NAMALWA (cell line): Measurements from ENCODE around the gene ACSL1.
"Not testable (repeated sequence)": the region's sequence is repeated elsewhere in the genome, so short reads cannot be mapped to it uniquely, and the experiment has no call there.

ENCODE experiments used
- DNase-seq: peaks from one replicate; pipeline ENCODE4 v3.0.0-alpha.2; 2015; ENCODE audit warnings: low spot score

The ACSL1 gene

DNA sequence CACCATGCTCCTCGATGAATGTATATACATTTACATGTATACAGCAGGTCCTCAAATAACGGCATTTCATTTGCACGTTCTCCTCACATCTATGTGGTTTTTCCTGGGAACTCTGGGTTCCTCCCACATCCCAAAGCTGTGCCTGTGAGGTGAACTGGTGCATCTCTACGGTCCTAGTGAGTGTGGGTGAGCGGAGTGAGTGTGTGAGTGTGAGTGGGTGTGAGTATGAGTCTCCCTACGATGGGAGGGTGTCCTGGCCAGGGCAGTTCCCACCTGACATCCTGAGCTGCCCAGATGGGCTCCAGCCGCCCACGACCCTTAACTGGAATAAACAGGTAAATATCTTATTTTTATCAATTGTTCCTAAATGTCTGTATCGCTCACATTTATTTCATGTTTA, 40.0 kb downstream of the ACSL1 start:
- DNase-seq = no peak

DNA sequence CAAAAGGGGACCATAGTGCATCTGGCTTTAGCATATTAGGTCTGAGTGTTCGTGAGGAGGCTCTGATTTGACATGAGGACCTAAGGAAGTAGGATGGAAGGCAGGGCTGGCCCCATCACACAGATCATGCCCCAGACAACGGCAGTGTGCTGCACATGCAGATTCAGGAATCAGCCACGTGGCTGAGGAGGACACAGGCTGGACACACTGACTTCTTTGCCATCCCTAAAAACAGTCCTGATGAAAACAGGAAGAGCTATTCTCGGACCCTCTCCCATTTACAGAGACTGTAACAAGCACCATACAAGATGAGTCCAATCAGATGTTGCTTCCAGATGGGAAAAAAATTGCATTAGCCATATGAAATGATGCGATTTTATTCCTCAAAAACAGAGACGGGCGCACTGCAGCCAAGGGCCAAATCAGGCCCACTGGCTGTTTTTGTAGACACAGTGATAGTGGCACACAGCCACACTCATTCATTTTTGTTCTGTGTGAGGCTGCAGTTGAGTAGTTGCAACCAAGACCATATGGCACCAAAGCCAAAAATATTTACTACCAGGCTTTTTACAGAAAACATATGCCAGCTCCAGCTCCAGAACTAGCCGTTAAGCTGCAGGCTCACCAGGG, 41.0 kb downstream of the ACSL1 start:
- DNase-seq = no peak

DNA sequence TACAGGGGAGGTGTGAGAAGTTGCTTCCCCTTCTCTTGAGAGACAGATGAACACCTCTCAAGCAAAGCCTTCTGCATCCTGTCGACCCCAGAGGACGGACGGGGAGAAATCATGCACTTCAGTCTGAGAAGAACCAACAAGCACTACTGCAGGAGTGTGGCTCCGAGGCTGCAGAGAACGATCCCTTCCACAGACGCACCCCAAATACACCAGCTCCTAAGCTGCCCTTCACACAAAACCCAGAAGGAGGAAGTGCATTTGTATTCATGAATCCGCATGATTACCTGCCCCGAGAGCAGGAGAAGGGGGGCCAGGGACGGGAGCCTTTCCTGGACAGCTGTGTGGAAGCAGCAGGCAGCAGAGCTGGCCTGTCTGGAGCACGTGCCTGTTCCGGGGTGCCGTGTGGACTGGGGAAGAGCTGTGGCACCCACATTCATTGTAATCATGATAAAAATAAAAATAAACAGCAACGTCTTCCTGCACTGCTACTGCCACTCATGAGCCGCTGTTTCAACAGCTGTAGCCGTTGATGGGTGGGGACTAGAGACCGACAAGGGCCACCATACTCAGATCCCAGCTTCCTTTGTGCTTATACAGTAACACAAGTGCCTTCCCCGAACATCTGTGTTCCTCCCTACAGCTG, 42.9 kb downstream of the ACSL1 start:
- no peak for DNase-seq

DNA sequence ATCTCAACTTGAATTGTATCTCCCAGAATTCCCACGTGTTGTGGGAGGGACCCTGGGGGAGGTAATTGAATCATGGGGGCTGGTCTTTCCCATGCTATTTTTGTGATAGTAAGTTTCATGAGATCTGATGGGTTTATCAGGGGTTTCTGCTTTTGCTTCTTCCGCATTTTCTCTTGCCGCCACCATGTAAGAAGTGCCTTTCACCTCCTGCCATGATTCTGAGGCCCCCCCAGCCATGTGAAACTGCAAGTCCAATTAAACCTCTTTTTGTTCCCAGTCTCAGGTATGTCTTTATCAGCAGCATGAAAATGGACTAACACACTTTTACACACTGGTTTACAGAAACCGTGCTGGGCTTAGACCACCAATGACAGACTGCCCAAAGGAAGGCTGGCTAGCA, 46.6 kb downstream of the ACSL1 start:
- not testable (repeated sequence) for DNase-seq

DNA sequence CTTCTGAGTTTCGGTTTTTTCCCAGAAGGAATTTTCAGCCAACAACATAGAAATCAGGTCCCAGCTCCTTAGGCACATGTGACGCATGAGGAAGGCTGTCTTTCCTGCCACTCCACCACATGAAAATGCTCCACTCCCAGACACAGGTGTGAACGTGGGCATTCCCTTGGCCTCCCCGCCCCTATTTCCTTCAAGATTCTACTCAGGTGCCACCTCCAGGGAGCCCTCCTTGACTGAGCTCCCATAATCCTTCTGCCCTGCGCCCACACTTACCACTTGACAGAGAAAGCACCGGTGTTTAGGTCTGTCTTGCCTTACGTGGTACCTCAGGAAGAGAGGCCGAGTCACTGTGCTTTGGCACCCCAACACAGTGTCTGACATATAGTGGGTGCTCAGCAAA, 47.4 kb downstream of the ACSL1 start:
- no peak for DNase-seq

DNA sequence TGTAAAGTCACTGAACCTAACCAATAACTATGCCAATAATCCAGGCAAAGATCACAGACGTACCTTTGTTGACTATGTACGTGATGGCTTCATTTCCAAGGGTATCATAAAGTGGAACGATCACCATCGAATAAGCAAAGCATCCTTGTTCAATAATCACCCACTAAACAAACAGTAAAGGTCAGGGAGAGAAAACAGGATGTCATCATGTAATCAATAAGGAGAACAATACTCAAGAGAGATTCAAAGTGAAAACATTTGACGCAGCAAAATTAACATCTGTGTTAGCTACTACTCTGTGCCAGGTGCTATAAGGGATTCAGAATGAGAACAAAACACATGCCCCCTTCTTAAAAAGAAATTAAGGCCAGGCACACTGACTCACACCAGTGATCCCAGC, 48.9 kb downstream of the ACSL1 start:
- no peak for DNase-seq

DNA sequence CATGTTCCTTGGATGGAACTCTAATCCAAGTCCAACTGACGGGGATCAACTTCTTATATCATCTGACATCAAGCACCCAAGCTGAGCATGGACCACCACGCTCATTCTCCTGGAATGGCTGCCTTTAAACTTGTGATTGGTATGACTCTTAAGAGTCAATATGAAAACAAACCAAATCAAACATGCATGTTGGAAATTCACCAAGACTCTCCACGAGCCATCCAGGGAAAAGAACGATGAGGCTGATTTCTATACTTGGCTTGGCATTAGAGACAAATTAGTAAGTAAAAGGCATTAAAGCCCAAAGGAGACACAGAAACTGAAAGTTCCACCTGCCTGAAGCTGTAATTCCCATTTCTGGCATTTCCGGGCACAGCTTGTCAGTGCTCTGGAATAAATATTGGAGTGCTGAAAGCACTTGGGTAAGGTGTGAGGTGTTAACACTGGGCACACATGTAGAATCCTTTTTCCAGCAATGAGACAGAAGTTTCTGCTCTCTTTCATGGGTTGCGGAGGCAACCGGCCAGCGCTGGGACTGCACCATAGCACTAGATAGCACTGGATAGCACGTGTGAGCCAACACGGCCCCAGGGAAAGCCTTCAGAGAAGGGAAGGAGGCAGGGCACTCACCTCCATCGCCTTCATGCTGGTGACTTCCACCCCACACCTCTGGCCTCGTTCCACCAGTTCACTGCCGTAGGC, 49.8 kb downstream of the ACSL1 start:
- no peak for DNase-seq

DNA sequence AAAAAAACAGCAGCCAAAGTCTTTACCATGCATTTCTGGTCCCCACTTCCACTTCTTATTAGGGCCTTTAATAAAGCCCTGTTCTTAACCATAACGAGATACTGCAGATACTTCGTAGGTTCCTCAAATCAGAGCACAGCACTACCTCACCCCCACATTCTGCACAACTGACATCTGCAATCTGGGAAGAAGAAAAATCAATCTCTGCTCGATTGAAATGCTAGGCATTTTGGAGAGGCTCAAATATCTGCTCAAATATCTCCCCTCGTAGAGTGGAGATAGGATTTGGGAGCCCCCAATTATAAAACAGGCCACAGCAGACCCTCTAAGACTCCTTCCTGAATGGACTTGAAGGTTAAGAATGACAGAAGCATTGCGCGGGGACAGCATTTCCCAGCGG, 51.6 kb downstream of the ACSL1 start:
- DNase-seq = no peak

DNA sequence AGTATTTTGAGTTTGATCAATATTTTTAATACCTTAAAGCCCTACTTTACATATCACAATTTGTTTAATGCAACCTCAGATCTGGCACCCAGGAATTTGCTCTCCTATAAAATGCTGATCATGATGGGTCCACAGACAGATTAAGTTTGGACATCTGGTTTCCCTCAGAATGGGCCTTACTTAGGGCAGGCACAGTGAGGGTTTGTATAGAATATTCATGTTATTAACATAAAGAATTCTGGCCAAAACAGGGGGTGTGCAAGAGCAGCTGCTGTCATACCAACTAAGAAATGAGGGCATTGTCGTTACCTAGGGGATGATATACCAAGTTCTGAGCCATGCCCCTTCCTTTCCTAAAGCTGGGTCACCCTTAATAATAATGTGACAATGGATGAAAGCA, 54.4 kb downstream of the ACSL1 start:
- DNase-seq = no peak

DNA sequence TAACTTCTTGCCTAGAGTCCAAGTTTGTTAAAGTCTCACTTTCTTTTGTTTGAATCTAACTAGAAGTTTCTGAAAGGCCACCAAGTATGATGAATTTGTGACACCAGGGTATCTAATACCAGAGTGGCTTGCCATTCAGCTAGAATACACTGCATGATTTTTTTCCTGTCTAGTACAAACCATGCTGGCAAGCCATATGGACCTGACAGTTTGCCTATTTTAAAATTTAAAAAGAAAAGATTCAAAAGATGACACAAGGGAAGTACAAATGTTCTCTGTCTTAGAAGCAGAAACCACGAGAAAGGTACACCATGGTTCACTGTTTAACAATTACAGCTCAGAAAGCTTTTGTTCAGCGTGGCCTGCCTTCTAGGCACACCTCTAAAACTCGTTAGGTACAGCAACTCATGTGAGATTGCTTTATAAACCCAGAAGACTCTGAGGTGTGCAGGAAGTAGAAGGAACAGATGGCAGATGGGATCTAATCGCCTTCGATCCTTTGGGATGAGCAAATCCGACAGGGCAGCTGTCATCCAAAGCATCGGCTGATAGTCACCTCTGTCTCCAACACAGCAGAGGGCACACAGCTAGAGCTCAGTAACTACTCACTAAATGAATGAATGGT, 56.5 kb downstream of the ACSL1 start:
- no peak for DNase-seq

DNA sequence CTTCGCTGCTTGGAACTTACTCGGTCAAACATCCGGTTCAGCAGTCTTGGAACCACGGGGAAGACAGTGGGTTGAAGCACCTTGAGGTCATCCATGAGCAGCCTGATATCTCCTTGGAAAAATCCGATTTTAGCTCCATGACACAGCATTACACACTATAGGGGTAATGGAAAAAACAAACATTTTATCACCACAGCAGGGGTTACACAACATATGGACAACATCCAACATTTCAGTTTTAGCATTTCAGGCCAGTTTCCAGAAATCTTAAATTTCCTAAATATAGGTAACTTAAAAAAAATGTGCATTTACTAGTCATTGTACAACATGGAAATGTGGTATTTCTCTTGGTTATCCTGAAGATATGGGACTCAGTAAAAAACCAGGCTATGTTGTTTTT, 57.5 kb downstream of the ACSL1 start:
- DNase-seq = no peak

DNA sequence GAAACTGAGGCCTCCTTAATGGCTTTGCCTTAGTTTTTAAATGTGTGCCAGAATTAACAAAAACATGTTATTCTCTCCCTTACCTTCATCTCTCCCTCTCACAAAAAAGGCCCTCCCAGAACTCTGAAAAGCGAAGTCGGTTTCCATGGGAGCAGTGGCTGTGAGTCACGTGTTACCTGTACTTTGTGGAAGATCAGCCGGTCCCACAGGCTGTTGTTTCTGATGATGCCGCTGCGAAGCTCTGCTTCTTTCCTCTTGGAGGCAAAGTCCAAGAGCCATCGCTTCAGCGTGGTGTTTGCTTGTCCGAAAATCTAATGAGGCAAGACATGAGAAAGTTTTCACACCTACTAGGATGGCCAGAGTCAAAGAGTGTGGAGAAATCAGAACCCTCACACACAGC, 59.3 kb downstream of the ACSL1 start:
- no peak for DNase-seq

DNA sequence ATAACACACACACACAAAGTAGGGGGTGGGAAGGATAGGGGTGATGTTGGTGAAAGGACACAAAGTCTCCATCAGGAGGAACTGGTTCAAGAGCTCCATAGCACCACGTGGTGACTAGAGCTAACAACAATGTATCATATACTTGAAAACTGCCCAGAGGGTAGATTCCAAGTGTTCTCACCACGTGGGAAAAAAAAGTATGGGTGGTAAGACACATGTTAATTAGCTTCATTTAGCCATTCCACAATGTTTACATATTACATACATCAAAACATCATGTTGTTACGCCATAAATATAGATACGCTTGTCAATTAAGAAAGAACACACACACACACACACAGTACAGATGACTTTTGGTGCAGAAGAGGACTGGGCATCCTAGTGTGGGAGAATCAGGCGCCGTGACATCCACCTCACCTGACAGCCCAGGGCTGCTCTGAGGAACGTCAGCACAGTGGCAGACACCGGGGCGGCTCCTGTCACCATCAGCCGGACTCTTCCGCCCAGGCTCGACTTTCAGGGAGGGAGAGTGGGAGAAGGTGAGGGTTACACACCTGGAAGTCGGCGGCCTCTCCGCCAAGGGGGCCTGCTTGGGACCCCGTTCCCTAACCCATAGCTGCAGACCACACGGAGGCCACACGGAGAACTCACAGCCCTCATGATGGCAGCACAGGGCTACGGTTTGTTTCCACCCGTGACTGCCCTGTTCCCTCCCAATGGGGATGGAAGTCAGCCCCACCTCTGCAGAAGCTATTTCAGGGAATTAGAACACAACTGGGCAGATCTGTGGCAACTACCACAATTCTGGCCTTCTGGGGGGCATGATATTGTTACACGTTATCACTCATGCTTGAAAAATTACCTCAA, 60.1 kb downstream of the ACSL1 start:
- no peak for DNase-seq

DNA sequence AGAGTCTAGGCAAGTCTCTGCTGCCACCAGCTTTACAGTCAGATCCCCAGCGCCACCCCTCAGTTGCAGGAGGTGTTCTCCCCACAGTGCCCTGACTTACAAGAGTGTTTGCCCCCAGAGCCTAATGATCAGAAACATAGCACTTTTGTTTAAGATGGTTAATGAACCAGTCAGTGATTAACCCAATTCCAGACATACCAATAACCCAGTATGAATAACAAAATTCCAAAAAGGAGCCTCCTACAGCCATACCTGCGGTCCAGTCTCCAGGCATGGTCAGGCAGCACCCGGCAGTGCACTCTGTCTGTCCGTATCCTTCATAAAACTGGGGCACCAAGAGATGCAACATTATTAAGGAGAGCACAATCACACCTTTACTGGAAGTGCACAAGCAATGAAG, 61.2 kb downstream of the ACSL1 start:
- no peak for DNase-seq

DNA sequence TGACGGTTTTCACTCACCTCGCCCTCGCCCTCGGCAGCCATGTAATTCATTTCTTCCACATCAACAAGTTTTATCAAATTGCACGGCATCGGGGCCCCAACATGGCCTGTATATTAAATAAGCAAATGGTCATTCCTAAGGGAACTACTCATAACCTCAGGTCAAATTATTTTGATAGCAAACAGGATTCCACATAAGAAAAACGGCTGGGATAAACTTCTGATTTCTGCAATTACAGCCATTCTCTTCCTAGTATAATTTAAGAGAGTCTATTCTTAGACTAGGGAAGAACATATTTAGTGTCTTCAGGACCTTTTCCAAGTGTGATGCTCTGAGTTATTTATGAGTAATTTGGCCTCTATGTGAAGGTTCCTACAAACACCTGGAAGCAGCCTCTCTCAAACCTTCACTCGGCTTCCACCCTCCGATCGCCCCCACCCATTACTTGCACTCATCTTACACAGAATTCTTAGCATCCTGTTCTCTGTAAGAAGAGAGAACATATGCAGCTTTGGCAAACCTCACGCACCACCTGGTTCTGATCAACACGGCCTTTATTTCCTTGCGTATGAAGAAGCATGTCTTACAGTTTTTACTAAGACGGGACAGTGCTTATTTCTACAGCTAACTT, 62.5 kb downstream of the ACSL1 start:
- DNase-seq = no peak

DNA sequence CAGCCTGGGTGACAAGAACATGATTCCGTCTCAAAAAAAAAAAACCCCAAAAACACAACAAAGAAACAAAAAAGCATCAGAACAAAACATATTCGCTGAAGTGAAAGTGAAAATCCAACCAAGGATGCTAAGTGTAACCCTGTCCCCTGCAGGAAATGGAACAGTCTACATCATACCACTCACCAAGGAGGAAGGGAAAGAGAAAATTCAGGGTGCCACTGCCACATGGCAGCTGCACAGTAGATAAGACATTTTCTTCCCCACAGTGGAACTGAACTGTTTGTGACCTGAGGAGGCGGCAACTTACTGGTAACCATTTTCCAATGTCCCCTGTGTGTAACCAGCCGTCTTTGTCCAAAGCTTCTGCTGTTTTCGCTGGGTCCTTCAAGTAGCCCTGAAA, 63.7 kb downstream of the ACSL1 start:
- no peak for DNase-seq

DNA sequence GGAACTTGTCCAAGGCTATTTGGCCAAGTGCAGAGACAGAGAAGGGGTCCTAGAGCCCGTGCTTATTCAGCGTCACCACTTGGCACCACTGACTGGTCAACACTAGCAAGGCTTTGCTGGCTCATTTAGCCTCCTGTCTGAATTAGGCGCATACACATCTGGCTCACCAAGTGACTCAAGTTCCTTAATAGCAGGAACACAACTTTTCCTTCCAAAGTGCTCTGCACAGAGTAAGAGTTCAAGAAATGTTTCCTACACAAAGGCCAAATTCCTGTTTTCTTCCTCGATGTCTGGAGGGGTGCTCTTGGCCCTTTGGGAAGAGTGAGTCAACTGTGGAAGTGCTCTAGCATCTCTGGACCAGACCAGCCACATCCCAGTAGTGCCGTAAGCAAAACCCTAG, 65.1 kb downstream of the ACSL1 start:
- DNase-seq = no peak

DNA sequence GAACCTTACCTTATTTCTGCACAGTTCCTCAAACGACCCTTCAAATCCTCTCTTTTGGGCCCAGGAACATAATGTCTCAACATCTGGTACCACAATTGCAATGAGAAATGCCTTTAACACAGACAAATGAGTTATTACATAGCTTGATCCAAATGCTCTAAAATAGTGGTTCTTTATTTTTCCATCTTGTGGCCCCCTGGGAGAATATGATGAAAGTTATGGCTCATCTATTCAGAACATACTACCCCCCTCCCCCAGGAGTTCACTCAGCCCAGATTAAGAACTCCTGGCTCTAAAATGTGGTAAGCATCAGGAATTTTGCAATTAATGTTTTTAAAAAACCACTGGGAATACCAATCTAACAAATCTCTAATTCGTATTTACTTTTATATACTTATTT, 68.0 kb downstream of the ACSL1 start:
- DNase-seq = no peak

DNA sequence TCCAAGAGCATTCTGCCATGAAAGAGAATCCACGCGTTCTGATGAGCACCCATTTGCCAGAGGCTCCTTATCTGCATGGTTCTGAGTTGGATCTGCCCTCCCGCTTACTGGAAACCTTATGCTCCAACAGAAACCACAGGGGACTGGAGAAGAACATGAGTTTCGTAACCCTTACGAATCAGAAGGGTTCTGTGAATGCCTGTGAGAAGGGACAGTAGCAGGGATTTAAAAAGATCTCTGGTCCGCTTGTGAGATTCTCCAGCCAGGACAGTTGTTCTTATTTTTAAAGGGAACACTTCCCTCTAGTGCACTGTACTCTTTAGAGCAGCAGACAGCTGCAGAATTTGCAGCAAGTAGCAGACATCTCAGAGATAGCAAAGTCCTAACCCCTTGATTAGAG, 69.4 kb downstream of the ACSL1 start:
- no peak for DNase-seq

DNA sequence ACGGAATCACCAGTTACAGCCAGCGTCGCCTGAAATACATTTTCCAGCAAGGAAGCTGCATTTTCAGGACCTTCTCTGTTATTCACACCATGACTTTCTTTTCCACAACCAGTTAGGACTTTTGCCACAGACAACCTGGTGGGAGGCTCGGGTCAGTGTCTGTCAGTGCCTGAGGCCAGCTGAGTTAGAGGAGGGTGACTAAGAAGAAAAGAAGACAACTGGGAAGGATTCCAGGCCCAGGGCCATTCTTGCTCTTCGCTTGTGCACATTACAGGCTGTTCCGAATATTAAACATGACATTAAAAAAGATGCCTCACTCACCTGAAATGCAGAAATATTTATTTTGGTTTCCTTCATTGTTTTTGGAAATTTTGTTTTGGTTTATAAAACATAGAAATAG, 70.5 kb downstream of the ACSL1 start:
- DNase-seq = no peak

DNA sequence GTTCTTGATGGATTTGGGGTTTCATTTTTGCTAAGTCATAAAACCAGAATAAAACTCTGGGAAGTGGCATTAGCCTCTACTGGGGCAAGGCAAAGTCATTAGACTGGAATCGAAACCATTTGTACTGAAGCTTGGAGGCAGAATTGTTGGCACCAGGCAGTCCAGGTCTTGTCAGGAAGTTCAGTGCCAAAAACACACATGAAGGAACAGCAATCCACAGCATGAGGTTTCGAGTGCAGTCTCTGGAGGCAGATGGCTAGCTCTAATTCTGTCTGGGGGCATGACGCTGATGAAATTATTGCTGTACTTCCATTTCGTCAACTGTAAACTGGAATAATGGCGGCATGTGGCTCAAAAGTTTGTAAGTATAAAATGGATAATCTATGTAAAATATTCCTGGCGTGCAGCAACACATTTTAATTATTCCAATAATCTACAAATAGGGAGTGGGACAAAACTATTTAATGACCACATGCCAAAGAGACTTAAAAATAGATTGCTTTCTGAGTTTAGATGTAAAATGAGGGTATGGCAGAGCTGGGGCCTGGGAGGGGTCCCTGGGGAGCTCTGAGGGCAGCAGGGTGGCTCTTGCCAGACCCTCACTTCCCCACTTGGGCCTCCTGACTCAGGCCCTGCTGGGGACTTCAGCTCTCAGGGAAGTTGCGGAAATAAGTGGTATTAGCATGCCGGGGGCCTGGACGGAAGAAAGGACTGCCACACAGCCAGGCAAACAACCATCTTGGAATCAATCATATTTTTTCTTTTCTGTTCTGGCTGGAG, 73.1 kb downstream of the ACSL1 start:
- DNase-seq = no peak
